A549 treated with AZD9567 at 1 μM for 4 hours (cell line): Measurements from ENCODE around the gene PCDHA9. TPM values are rescaled to one million over a fixed set of nuclear protein-coding genes. Genes with fewer than 3 reads are reported as not detected.

Source experiments
- total RNA-seq: library from RNA; stranded (reverse); fragments of 200-300 nt; extraction: Qiagen RNA extraction; gene quantifications from 5 replicates; pipeline ENCODE4 v1.2.3, GENCODE V29; 2022; ENCODE audit not compliant: insufficient read depth

The PCDHA9 gene, protein sequence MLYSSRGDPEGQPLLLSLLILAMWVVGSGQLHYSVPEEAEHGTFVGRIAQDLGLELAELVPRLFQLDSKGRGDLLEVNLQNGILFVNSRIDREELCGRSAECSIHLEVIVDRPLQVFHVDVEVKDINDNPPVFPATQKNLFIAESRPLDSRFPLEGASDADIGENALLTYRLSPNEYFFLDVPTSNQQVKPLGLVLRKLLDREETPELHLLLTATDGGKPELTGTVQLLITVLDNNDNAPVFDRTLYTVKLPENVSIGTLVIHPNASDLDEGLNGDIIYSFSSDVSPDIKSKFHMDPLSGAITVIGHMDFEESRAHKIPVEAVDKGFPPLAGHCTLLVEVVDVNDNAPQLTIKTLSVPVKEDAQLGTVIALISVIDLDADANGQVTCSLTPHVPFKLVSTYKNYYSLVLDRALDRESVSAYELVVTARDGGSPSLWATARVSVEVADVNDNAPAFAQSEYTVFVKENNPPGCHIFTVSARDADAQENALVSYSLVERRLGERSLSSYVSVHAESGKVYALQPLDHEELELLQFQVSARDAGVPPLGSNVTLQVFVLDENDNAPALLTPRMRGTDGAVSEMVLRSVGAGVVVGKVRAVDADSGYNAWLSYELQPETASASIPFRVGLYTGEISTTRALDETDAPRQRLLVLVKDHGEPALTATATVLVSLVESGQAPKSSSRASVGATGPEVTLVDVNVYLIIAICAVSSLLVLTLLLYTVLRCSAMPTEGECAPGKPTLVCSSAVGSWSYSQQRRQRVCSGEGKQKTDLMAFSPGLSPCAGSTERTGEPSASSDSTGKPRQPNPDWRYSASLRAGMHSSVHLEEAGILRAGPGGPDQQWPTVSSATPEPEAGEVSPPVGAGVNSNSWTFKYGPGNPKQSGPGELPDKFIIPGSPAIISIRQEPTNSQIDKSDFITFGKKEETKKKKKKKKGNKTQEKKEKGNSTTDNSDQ
- total RNA-seq = 0.02 TPM in 1 of 5 replicates, not detected in the others

DNA sequence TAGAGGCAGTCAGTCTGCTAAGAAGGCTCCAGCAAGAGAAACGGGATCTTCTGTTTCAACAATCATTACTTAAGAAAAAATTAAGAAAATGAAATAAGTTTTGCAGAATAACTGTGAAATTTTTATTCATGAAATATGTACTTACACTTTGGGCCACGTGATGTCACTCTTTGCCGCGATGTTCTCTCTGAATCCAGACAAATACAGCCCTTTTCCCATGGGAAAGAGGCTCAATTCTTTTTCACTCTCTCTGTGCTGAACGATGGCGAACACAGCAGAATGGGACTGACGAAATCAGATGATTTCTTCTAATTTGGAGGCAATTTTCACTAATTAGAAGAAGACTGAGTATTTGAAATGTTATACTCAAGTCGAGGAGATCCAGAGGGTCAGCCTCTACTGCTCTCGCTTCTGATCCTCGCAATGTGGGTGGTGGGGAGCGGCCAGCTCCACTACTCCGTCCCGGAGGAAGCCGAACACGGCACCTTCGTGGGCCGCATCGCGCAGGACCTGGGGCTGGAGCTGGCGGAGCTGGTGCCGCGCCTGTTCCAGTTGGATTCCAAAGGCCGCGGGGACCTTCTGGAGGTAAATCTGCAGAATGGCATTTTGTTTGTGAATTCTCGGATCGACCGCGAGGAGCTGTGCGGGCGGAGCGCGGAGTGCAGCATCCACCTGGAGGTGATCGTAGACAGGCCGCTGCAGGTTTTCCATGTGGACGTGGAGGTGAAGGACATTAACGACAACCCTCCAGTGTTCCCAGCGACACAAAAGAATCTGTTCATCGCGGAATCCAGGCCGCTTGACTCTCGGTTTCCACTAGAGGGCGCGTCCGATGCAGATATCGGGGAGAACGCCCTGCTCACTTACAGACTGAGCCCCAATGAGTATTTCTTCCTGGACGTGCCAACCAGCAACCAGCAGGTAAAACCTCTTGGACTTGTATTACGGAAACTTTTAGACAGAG, at the start of gene PCDHA9:
Gene PCDHA9 (plus strand): TSS at position 244 of the 964 bp plus-strand sequence. CDS start 114 bp downstream, at position 358.

DNA sequence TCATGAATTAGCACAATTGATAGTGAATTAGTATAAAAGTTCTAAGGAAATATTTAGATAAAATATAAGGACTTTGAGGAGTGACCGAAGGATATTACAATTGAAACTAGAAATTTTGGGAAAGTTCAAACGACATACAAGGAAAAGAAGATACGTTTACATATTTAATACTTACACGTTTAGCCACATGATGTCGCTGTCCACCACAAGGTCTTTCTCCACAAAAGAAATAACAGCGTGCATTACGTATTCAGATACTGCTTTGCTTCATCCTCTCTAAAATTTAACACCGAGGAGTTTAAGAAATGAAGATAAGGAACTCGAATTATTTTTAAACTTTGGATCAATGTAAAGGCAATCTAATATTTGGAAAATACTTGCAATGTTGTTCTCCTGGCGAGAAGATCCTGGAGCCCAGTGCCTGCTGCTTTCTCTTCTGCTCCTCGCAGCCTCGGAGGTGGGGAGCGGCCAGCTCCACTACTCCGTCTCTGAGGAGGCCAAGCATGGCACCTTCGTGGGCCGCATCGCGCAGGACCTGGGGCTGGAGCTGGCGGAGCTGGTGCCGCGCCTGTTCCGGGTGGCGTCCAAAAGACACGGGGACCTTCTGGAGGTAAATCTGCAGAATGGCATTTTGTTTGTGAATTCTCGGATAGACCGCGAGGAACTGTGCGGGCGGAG, 47.2 kb upstream of the PCDHA9 start, which contains the start of gene PCDHA3:
Gene PCDHA3 (plus strand): TSS at position 242 of the 678 bp plus-strand sequence.

DNA sequence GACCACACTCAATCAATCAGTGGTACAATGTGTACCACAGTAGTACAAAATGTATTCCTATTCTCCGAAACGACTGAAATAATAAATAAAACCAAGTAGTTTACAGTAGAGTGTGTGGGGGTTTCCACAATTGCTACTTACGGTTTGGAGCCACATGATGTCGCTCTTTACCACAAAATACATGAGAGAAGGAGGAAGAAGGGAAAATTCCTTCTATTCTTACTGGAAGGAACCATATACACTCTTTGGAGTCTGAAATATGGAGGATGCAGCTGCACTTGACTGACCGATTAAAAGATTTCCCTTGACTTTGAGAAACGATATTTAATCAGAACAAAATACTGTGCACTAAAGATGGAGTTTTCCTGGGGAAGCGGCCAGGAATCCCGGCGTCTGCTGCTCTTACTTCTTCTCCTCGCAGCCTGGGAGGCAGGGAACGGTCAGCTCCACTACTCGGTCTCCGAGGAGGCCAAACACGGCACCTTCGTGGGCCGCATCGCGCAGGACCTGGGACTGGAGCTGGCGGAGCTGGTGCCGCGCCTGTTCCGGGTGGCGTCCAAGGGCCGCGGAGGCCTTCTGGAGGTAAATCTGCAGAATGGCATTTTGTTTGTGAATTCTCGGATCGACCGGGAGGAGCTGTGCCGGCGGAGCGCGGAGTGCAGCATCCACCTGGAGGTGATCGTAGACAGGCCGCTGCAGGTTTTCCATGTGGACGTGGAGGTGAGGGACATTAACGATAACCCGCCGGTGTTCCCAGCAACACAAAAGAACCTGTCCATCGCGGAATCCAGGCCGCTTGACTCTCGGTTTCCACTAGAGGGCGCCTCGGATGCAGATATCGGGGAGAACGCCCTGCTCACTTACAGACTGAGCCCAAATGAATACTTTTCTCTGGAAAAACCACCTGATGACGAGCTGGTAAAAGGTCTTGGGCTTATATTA, 41.1 kb upstream of the PCDHA9 start, which contains the start of gene PCDHA4:
Gene PCDHA4 (plus strand): TSS at position 235 of the 942 bp plus-strand sequence.

DNA sequence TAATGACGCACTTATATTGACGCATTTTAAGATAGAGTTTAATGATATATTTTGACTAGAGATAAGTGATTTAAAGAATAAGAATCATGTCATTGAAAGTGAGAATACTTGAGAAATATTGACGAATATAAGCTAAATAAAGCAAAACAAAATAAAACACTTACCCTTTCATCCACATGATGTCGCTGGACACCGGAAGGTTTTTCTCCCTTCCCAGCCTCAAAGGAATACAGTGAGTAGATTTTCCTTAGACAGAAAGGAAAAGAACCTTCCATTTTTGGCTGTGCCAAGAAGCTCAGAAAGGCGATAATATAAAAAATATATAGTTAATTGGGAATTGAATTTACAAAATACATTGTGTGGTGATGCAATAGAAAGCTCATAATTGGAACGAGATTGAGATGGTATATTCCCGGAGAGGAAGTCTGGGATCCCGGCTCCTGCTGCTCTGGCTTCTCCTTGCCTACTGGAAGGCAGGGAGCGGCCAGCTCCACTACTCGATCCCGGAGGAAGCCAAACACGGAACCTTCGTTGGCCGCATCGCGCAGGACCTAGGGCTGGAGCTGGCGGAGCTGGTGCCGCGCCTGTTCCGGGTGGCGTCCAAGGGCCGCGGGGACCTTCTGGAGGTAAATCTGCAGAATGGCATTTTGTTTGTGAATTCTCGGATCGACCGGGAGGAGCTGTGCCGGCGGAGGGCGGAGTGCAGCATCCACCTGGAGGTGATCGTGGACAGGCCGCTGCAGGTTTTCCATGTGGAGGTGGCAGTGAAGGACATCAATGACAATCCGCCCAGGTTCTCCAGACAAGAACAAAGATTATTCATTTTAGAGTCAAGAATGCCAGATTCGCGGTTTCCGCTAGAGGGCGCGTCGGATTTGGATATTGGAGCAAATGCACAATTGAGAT, 26.6 kb upstream of the PCDHA9 start, which contains the start of gene PCDHA5:
Gene PCDHA5 (plus strand): TSS at position 239 of the 906 bp plus-strand sequence.

DNA sequence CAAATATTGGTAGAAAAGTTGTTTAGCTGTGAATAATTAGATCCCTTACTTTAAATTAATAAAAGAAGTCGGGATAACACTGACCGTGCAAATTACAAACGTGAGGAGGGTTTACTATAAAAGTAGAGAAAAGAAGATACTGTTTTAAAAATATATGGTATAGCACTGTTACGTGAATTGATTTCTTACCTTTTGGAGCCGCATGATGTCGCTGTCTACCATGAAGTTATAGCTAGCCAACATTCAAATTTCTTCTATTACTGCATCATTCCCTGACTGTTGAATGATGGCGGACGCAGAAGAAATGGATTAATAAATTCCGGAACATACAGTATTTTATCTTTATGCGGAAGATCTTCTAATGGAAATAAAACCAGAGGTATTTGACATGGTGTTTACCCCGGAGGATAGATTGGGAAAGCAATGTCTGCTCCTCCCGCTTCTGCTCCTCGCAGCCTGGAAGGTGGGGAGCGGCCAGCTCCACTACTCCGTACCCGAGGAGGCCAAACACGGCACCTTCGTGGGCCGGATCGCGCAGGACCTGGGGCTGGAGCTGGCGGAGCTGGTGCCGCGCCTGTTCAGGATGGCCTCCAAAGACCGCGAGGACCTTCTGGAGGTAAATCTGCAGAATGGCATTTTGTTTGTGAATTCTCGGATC, 20.3 kb upstream of the PCDHA9 start, which contains the start of gene PCDHA6:
Gene PCDHA6 (plus strand): TSS at position 257 of the 658 bp plus-strand sequence. CDS start 132 bp downstream, at position 389.

DNA sequence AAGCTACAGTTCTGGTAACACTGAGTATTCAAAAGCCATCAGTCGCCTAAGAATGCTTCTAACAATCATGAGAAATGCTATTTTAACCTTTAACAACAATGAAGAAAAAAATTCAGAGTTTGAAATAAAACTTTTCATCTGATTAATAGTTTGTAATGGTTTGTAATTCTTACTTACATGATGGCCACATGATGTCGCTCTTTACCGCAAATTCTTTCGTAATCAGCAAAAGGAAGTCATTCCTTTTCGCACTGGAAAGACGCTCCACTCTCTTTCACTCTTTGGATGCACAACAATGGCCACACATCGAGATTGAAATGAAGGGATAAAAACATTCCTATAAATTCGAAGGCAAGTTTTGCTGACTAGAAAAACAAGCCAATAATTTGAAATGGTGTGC, 14.2 kb upstream of the PCDHA9 start, which contains the start of gene PCDHA7:
Gene PCDHA7 (plus strand): TSS at position 277 of the 400 bp plus-strand sequence. CDS start 115 bp downstream, at position 392.

DNA sequence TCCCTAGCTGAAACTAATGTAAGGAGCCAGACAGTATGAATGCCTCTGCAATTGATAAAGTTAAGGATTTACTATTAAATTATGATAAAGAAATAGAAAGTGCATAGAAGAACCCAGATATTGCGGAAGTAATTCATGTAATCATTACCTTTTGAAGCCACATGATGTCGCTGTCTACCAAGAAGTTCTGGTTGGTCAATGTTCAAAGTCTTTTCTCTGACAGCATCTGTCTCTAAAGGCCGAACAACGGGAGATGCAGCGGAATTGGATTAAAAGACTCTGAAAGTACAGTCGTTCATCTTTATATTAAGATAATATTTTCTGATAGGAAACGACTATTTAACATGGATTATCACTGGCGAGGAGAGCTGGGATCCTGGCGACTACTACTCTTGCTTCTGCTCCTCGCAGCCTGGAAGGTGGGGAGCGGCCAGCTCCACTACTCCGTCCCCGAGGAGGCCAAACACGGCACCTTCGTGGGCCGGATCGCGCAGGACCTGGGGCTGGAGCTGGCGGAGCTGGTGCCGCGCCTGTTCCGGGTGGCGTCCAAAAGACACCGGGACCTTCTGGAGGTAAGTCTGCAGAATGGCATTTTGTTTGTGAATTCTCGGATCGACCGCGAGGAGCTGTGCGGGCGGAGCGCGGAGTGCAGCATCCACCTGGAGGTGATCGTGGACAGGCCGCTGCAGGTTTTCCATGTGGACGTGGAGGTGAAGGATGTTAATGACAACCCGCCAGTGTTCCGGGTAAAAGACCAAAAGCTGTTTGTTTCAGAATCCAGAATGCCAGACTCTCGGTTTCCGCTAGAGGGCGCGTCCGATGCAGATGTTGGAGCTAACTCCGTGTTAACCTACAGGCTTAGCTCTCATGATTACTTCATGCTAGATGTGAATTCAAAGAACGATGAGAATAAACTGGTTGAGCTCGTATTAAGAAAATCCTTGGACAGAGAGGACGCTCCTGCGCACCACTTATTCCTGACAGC, 6.9 kb upstream of the PCDHA9 start, which contains the start of gene PCDHA8:
Gene PCDHA8 (plus strand): TSS at position 210 of the 985 bp plus-strand sequence. CDS start 135 bp downstream, at position 345.

DNA sequence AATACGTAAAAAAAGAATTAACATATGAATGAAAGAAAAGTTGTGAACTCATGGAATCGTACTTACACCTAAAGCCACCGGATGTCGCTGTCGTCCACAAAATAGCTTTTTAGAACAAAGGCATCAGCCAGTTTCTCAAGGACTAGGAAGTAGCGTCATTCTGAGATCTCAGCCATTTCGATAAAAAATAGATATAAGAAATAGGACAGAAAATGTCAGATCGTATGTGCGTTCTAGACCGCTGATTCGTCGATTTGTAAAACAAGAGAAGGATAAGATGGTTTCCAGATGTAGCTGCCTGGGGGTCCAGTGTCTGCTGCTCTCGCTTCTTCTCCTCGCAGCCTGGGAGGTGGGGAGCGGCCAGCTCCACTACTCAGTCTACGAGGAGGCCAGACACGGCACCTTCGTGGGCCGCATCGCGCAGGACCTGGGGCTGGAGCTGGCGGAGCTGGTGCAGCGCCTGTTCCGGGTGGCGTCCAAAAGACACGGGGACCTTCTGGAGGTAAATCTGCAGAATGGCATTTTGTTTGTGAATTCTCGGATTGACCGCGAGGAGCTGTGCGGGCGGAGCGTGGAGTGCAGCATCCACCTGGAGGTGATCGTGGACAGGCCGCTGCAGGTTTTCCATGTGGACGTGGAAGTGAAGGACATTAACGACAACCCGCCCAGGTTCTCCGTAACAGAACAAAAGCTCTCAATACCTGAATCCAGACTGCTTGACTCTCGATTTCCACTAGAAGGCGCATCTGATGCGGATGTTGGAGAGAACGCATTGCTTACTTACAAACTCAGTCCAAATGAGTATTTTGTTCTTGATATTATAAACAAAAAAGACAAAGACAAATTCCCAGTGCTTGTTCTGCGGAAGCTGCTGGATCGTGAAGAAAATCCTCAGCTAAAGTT, 7.8 kb downstream of the PCDHA9 start, which contains the start of gene PCDHA10:
Gene PCDHA10 (plus strand): TSS at position 126 of the 903 bp plus-strand sequence. CDS start 152 bp downstream, at position 278.

DNA sequence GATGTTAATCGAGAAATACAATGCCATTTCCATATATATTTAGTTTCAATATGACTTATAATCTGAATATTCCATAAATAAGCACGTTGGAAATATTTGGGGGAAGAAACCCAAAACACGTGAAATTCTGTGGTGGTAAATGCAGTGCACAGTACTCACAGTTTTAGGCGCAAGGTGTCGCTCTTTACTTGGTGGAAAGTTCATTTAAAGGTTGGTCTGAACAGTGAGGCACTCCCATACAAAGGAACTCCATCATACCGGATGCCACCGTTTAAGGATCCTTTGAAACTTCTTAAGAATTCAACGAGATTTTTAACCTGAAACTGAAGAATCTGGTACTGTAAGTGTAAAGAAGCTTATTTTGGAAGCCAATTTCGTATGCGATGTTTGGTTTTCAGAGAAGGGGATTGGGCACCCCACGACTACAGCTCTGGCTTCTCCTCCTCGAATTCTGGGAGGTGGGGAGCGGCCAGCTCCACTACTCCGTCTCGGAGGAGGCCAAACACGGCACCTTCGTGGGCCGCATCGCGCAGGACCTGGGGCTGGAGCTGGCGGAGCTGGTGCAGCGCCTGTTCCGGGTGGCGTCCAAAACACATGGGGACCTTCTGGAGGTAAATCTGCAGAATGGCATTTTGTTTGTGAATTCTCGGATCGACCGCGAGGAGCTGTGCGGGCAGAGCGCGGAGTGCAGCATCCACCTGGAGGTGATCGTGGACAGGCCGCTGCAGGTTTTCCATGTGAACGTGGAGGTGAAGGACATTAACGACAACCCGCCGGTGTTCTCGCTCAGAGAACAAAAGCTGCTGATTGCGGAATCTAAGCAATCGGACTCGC, 20.8 kb downstream of the PCDHA9 start, which contains the start of gene PCDHA11:
Gene PCDHA11 (plus strand): TSS at position 237 of the 834 bp plus-strand sequence. CDS start 147 bp downstream, at position 384.

DNA sequence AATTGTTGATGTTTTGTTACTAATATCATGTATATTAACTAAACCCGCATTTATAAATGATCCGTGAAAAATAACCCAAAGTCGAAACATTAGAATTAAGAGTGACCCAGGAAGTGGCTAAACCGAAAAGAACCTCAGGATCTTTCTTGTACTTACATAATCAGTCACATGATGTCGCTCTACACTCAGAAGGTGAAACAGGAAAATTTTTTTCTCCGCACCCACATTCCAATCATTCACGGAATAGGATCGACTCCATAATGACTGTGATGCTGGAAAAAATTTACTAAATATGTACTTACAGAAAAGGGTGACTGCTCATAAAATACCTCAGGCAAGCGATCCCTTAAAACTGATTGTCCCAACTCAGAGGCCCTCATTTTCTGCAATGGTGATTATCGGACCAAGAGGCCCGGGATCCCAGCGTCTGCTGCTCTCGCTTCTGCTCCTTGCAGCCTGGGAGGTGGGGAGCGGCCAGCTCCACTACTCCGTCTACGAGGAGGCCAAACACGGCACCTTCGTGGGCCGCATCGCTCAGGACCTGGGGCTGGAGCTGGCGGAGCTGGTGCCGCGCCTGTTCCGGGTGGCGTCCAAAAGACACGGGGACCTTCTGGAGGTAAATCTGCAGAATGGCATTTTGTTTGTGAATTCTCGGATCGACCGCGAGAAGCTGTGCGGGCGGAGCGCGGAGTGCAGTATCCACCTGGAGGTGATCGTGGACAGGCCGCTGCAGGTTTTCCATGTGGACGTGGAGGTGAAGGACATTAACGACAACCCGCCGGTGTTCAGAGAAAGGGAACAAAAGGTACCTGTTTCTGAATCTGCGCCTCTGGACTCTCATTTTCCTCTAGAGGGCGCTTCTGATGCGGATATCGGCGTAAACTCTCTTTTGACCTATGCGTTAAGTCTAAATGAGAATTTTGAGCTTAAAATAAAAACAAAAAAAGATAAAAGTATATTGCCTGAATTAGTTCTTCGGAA, 27.2 kb downstream of the PCDHA9 start, which contains the start of gene PCDHA12:
Gene PCDHA12 (plus strand): TSS at position 224 of the 981 bp plus-strand sequence. CDS start 165 bp downstream, at position 389.

DNA sequence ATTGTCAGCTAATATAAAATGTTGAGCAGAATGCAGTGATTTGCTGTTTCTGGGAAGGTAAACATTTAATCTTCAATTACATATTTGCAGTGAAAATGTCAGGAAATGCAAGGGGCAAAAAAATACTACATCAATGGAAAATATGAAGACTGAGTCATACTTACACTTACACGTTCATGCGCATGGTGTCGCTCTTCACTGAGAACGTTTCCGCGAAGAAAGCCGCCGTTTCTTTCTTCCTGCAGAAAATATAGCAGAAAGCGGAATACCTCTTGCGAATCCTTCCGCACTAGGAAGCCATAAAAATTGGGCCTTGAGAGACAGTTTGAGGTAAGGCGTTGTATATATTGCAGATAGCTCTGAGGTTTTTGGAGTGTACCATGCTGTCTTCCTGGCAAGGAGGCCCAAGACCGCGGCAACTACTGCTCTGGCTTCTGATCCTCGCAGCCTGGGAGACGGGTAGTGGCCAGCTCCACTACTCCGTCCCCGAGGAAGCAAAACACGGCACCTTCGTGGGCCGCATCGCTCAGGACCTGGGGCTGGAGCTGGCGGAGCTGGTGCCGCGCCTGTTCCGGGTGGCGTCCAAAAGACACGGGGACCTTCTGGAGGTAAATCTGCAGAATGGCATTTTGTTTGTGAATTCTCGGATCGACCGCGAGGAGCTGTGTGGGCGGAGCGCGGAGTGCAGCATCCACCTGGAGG, 33.9 kb downstream of the PCDHA9 start, which contains the start of gene PCDHA13:
Gene PCDHA13 (plus strand): TSS at position 236 of the 702 bp plus-strand sequence. CDS start 145 bp downstream, at position 381.

